SK-N-SH treated with all-trans-retinoic acid at 6 μM for 48 hours (cell line): ENCODE measurements around the gene TIMMDC1.

Experiments
- ISL1 ChIP-seq: fragments of 250-450 bp; sonication (Bioruptor Pico); IDR thresholded peaks from 2 replicates; pipeline ENCODE4 v2.1.2; 2022; ENCODE audit warnings: mild to moderate bottlenecking, moderate library complexity
- OSR1 ChIP-seq: fragments of 250-450 bp; sonication (Bioruptor Pico); IDR thresholded peaks from 2 replicates; pipeline ENCODE4 v1.8.0; 2022; ENCODE audit warnings: moderate library complexity, mild to moderate bottlenecking, inconsistent platforms
- SNAI2 ChIP-seq: fragments of 250-450 bp; sonication (Bioruptor Pico); IDR thresholded peaks from 2 replicates; pipeline ENCODE4 v1.5.0; 2020; ENCODE audit warnings: mild to moderate bottlenecking, moderate library complexity

GRCh38 chr3:119571230-119571629 lies 72.9 kb downstream of the TIMMDC1 start:
- TF ChIP-seq ISL1 (CRISPR knock-in tag): no peak
- no peak for TF ChIP-seq OSR1 (CRISPR knock-in tag)
- TF ChIP-seq SNAI2 (CRISPR knock-in tag): no peak
